A549 (cell line): ENCODE data around the gene ZNF350.

Source experiments
- BHLHE40 ChIP-seq: IDR thresholded peaks from 2 replicates; pipeline ENCODE4 v1.6.1; 2012; ENCODE audit warnings: low read depth, low read length, inconsistent platforms
- CHD2 ChIP-seq: fragments of 150-350 bp; IDR thresholded peaks from 2 replicates; pipeline ENCODE4 v1.6.1; 2014; ENCODE audit warnings: low read length; ENCODE audit not compliant: partially characterized antibody
- CTCF ChIP-seq: fragments of >200 bp; sonication (Bioruptor Twin); formaldehyde crosslinking; IDR thresholded peaks from 3 replicates; pipeline ENCODE4 v1.5.1; 2016
- ESRRA ChIP-seq: fragments of 150-350 bp; IDR thresholded peaks from 2 replicates; pipeline ENCODE4 v1.6.1; 2014; ENCODE audit warnings: mild to moderate bottlenecking, low read length, borderline replicate concordance
- JUN ChIP-seq, 2 experiments: fragments of >200 bp; sonication (Bioruptor Twin); formaldehyde crosslinking; IDR thresholded peaks; 2 replicates in 1 of 2; 3 replicates in 1 of 2; pipeline ENCODE4 v1.6.1; 2016 to 2017
- KDM1A ChIP-seq: fragments of 200-600 bp; sonication (generic); IDR thresholded peaks from 2 replicates; pipeline ENCODE4 v1.6.1; 2016; ENCODE audit warnings: low read depth, mild to moderate bottlenecking
- MAX ChIP-seq: IDR thresholded peaks from 2 replicates; pipeline ENCODE4 v1.6.1; 2012
- POLR2A ChIP-seq: IDR thresholded peaks from 2 replicates; pipeline ENCODE4 v1.6.1; 2012; ENCODE audit warnings: mild to moderate bottlenecking, low read length
- POLR2AphosphoS2 ChIP-seq: conservative IDR thresholded peaks from 2 replicates; pipeline ENCODE4 v1.6.1; 2012; ENCODE audit warnings: low read length, improper control_type of control experiment, inconsistent platforms
- RAD21 ChIP-seq, 2 experiments: fragments of >200 bp in 1 of 2; sonication (Bioruptor Twin) in 1 of 2; formaldehyde crosslinking in 1 of 2; IDR thresholded peaks in 1 of 2; conservative IDR thresholded peaks in 1 of 2; 2 replicates in 1 of 2; 3 replicates in 1 of 2; pipeline ENCODE4 v1.6.1; 2012 to 2018; ENCODE audit warnings: inconsistent platforms in 1 of 2
- REST ChIP-seq: fragments of 200-600 bp; sonication (generic); IDR thresholded peaks from 2 replicates; pipeline ENCODE4 v1.6.1; 2016; ENCODE audit warnings: antibody characterized with exemption, mild to moderate bottlenecking, moderate library complexity
- SMC3 ChIP-seq: fragments of >200 bp; sonication (Bioruptor Twin); formaldehyde crosslinking; IDR thresholded peaks from 3 replicates; pipeline ENCODE4 v1.6.1; 2018; ENCODE audit warnings: inconsistent platforms
- ZC3H11A ChIP-seq: fragments of 450-650 bp; IDR thresholded peaks from 2 replicates; pipeline ENCODE4 v1.6.1; 2014; ENCODE audit warnings: antibody characterized with exemption, mild to moderate bottlenecking

GRCh38 chr19:52010674-52011073 lies 24.0 kb upstream of the ZNF350 start:
- TF ChIP-seq BHLHE40 (no peak), POLR2AphosphoS2 (no peak), SMC3 (no peak), ZC3H11A (no peak), POLR2A (no peak), REST (no peak), MAX (no peak), CTCF (no peak), ESRRA (no peak), JUN (IDR thresholded peaks at IDR 0.05) (no peak), RAD21 (conservative IDR thresholded peaks at IDR 0.05 in 1 of 2, IDR thresholded peaks at IDR 0.05 in 1 of 2) (no peak), KDM1A (no peak), CHD2 (no peak)
